HG02973 (cell line): Measurements from ENCODE around the gene NTM.

Experiments used
- ATAC-seq: cut with Tn5 transposase; IDR thresholded peaks from one replicate; pipeline ENCODE4 v1.9.1; 2021; ENCODE audit warnings: moderate library complexity; ENCODE audit not compliant: unreplicated experiment

Gene NTM

GRCh38 chr11:132078264-132079076 lies 708.1 kb downstream of the NTM start:
- ATAC-seq = no peak

DNA sequence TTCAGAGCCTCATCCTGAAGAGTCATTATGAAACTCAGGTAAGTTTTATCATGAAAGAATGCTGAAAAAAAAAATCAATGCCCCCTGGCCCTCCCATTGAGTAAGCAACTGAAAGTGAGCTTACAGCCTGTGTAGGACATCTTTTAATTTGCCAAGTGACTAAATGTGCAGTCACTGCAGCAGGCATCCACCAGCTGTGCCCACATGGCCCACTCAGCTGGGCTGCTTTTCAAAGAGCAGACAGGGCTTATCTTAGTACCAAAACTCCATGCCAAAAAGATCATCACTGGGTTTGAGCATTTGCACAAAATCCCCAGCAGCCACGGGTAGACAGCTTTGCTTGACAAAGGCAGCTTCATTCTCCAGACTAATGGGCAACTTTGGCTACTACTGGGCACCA lies 709.7 kb downstream of the NTM start:
- no peak for ATAC-seq

DNA sequence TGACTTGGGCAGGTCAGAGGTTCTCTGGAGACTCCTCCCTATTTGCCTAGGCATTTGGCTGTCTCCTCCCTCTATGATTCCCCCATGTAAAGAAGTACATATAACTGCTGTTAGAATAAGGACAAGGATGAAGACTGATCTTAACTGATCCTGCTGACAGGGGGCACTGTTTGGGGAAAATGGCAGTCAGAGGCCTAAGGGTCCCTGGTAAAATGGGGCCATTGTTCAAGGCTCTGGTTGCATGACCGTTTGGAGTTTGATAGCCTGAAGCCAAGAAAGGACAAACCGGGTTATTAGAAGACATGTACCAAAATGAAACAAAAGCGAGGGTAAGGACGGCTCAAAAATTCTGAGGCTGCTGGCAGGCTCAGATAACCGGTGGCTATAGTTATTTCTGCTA lies 712.2 kb downstream of the NTM start:
- ATAC-seq = no peak

DNA sequence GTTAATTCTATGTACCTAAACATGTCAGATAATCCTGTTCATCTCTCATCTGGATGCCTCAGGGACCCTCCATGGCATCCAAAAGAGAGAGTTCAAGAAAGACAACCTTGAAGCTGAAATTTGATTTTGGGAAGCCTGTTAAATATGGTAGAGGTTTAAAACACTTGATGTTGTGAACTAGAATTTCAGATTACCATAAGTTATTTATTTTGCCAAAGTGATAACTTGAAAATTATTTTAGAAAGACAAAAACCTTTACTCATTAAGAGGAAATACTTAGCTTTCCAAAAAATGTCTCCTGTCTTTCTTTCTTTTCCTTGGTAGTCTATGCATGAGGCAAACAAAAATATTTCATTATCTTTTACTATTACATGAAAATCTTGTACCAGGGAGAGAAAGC lies 714.0 kb downstream of the NTM start:
- no peak for ATAC-seq

DNA sequence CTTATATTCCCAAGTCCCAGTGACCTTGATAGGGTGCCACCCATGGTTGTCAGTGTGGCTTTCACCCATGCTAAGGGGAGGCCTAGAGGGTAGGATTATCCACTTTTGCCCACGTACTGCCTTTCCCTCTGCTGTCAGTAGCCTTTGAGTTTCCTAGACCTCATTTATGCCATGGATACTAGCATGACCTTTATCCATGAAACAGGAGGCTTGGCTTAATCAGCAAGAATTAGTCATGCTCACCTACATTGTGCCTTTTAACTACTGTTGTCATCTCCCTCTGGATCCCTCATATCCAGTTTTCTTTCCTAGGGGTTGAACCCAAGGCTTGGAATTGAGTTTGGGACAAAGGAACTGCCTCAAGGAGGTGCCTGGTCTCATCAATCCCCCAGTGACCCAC lies 716.7 kb downstream of the NTM start:
- no peak for ATAC-seq

DNA sequence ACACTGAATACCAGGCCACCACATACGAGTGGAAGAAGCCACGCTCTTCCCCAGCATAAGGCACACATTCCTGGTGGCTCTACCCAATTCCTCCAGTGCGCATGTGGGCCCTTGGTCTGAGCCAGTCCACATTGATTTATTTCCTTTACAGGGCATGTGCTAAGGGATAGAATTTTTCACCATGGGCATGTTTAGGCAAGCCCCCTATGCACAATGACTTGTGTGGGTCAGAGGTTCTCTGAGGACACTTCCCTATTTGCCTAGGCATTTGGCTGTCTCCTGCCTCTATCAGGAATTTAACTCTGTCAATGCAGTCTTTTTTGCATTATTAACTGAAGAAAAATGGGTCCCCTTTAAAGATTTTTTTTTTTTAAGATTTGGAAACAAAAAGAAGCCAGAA lies 718.1 kb downstream of the NTM start:
- no peak for ATAC-seq

DNA sequence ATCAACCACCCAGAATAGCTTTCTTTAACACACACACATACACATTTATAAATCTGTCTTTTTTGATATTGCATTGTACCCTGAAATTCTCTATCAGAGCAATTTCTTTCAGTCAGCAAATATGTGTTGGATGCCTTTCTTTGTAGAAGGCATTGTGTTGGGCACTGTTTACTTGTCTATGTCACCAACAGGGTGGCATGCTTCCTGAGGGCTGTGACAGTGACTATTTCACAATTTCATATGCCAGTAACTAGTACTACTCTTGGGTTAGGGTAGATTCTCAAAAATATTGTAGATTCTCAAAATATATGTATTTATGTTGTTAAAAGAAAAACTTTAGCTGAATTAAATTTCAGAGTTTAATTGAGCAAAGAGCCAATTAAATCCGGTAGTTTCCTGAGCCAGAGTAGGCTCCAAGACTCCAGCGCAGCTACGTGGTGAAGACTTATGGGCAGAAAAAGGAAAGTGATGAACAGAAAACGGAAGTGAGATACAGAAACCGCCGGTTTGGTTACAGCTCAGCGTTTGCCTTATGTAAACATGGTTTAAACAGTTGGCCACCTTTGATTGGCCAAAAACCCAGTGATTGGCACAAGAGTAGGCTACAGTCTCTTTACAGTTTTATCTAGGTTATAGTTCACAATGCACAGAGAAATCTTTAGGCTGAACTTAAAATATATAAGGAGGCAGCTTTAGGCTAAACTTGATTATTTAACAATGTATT lies 723.3 kb downstream of the NTM start:
- no peak for ATAC-seq

- no peak for ATAC-seq
Observed at GRCh38 chr11:132094598-132094997, 724.2 kb downstream of the NTM start.

DNA sequence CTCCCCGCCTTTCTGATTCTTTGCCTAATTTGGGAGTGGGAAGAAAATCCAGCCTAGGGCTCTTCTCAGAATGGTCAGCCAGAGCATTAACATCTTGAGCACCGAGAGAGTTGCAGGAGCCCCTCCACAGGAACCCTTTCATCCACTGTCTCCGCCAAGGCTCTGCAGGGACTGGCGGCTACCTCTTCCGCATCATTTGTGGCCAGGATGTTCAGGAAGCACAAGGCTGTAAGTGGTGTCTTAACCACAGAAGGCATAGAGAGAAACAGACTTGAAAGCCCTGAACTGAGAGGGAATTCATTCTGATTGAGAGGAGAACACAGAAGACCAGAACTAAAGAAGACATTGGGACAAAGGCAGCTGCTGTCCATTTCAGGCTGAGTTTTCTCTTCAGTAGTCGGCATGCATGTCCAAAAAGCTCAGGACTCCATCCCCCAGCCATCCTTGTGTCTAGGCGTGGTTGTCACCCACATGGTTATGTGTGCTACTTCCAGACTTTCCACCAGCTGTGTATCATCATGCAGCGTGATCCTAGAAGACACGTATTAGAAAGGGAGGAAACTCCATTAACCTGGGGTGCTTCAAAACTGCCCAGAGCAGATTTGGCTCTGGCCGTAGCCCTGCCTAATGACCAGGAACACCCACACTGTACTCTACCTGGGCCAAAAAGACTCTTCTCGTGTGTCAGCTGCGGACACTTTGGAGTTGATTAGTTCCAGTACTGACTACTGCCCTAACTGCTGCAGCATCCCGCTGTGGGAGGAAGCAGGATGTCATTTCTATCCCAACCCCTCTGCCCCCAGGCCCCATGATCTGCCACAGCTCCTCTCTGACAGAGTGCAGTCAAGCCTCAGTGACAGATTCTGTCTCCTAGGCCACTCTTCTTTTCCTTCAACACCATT lies 725.1 kb downstream of the NTM start:
- no peak for ATAC-seq

DNA sequence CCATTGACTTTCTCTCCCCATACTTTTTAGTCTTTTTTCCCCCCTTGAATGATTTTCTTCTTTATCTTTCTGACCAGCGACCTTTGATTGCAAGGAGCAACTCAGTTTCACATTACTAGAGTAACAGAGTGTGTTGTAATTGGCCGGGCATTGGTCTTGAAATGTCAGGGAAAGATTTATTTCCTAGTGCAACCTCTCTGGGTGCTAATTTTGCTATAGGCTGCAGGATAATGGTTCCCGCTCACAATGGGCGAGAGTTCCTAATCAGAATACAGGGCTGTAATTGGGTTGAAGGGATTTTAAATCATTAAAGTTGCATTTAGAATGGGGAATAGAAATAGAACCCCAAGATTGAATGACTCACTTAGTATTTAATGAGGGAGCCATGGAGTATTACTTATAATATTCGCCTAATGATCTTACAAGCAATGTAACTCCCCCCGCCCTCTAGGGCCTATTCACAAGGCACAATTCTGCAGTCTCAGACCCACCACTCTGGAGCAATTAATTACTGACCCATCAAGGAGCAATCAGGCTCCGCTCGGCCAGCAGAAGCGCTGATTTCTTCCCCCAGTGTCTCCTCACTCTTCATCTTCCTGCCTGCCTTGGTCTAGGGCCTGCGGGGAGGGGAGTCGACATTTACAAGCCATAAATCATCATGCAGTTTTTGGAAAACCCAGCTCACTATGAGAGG lies 725.9 kb downstream of the NTM start:
- no peak for ATAC-seq

DNA sequence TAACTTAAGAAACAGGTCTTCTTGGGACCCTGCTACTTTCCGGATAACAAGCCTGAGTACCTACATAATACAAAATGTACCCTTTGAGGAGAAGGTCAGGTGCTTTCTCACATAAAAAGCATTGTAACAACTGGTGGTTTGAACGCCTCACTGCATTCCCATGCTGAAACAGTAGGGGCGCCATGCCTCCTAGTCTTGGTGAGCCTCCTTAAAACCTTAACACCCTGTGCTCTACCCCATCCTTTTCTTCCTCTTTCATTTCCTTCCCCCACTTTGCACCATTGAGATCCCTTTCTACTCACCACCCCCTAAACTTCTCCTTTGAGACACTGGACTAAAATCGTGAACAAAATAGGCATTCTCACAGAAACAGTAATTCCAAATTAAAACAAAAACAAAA lies 729.3 kb downstream of the NTM start:
- no peak for ATAC-seq

GRCh38 chr11:132100583-132100982 lies 730.2 kb downstream of the NTM start:
- no peak for ATAC-seq

DNA sequence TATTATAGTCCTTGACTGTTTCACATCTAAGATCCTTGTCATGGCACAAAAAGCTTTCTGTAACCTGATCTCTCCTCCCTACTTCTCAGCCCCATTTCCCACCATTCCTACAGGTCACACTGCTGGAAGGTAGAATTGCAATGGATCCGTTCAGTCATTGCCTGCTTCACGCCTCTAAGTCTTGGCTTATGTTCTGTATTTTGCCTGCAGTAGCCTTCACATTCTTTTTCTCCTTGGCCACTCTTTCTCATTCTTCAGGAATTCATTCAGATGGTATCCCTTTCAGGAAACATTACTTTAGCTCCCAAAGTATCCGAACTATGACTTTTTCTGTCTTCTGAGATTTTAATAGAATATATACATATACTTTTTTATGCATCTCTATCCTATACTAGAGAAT lies 731.5 kb downstream of the NTM start:
- no peak for ATAC-seq

- no peak for ATAC-seq
Observed at GRCh38 chr11:132103021-132103420, 732.6 kb downstream of the NTM start.

DNA sequence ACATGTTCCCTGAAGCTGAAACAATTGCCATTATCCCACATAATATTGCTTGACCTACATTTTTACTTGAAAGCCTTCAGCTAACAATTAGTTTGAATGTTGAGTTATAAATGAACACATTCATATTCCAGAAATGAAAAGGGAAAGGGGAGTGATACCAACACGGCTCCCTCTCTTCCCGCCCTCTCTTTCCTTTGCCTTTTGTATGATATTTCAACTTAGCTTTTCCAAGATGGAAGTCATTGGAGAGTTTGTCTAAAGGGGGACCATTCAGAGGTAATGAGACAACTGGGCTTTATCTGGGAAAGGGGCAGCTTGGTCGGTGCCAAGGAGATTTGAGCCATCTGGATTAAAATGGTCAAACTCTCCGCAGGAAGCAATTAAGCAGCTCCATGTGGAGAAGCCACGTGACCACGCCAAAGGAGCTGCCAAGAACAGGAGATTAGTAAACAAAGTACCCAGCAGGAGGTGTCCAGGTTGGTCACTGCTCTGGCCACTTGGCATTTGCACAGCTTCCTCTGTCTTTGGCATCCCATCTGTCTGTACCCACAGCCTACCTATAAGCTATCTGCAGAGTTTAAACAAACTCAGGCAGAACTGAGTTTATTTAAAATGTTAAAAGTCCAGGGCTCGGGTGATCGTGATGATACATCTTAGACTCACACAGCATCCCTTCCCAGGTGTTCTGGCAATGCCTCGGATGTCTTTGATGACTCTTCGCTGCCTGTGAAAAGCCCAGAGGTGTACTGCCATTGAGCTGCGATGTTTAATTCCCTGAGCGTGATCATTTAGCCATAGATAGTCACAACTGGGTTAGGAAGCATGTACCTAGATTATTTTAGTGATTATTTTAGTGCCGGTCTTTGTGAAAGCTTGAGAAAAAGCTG lies 735.9 kb downstream of the NTM start:
- ATAC-seq = no peak

GRCh38 chr11:132111316-132111715 lies 740.9 kb downstream of the NTM start:
- ATAC-seq = no peak

DNA sequence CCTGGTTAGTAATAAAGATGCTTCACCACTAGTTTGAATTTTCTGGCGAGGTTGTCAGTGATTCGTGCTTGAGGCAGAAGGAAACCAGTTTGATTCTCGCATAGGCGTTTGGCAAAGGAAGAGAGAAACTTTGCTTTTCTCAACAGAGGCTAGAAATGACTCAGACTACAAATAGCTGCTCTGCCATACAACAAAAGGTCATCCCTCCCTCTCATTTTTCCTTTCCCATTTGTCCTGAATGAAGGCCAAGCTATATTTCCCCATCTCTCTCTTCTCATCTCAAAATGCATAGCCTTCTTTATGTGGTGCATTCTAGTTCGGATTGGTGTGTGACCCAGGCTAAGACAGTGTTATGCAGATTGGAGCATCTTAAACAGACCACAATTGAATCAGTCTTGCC lies 741.4 kb downstream of the NTM start:
- ATAC-seq = no peak

DNA sequence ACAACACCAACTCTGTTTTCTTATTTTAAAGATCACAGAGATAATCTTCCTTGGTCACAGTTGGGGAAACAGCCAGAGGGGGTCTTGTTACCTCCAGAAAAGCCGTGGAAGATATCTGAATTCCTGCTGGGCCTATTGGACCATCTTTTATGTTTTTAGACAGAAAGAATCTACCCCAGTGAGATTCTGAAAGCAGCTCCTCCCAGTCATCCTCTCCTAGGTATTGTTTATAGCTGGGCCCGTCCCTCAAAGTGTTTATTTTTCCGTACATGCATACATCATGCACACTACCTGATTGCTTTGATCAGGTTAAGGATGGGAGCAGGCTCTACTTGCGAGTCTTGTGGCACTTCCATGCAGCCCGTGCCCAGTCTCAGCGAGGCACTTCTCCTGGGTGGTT lies 742.4 kb downstream of the NTM start:
- no peak for ATAC-seq

- ATAC-seq = no peak
Observed at GRCh38 chr11:132114185-132114584, 743.8 kb downstream of the NTM start.

GRCh38 chr11:132114743-132115142 lies 744.3 kb downstream of the NTM start:
- ATAC-seq = no peak
